Activated T-helper 2 cell treated with anti-CD3 and anti-CD28 coated beads, Interferon-gamma antibody, Interleukin-2, Interleukin-4, amounts not matched to agents 10 μg/mL and 5 μg/mL and 100 μg/mL, durations not matched to agents 14 hours and 24 hours and 36 hours (primary cell): Measurements from ENCODE around the gene ECSIT. TPM values are rescaled to one million over a fixed set of nuclear protein-coding genes. Genes with fewer than 3 reads are reported as not detected.
"Not testable (repeated sequence)": the region's sequence is repeated elsewhere in the genome, so short reads cannot be mapped to it uniquely, and the experiment has no call there.

Experiments
- DNase-seq: peaks from one replicate; pipeline ENCODE4 v3.0.0; 2021; ENCODE audit warnings: low spot score
- H3K27ac Mint-ChIP-seq: one replicate; pipeline ENCODE4 v1.8.0; 2021; ENCODE audit warnings: mixed read lengths
- H3K27me3 Mint-ChIP-seq: one replicate; pipeline ENCODE4 v1.8.0; 2021; ENCODE audit warnings: low read depth, mixed read lengths
- H3K36me3 Mint-ChIP-seq: one replicate; pipeline ENCODE4 v1.8.0; 2021; ENCODE audit warnings: low read depth, mixed read lengths
- H3K4me1 Mint-ChIP-seq: one replicate; pipeline ENCODE4 v1.8.0; 2021; ENCODE audit warnings: low read depth, mixed read lengths
- H3K4me3 Mint-ChIP-seq: one replicate; pipeline ENCODE4 v1.8.0; 2021; ENCODE audit warnings: low read depth, mild to moderate bottlenecking, moderate library complexity, mixed read lengths
- H3K9me3 Mint-ChIP-seq: one replicate; pipeline ENCODE4 v1.8.0; 2021; ENCODE audit warnings: mixed read lengths
- intact Hi-C: fragments of 100-400 bp; cut with micrococcal nuclease; formaldehyde crosslinking; loops from one replicate; pipeline ENCODE4 v1.15.1; 2023
- total RNA-seq: library from RNA; stranded (reverse); gene quantifications from 2 replicates; pipeline ENCODE4 v1.2.3, GENCODE V29; 2022

The ECSIT gene
- total RNA-seq, 1 donor from 2014 or later = 42.7 TPM

GRCh38 chr19:11485245-11485837 lies 43.6 kb downstream of the ECSIT start:
- no peak for DNase-seq
- no peaks in the 10 kb centered on the region for H3K9me3 Mint-ChIP-seq
- intact Hi-C loops = no loop called here
- H3K4me3 Mint-ChIP-seq = no peak overlapping the region
- H3K27me3 Mint-ChIP-seq = peaks cover 11% of the 10 kb centered on the region
- H3K4me1 Mint-ChIP-seq = peaks cover 14% of the 10 kb centered on the region
- no peak overlapping the region for H3K27ac Mint-ChIP-seq
- peaks cover 10% of the 10 kb centered on the region for H3K36me3 Mint-ChIP-seq

GRCh38 chr19:11483366-11484111 lies 45.4 kb downstream of the ECSIT start:
- H3K27ac Mint-ChIP-seq = peak overlapping the region; percentile 79
- intact Hi-C loops = loop anchor here (5.0 kb wide), 1 partner anchor 61 kb away; no protein-coding TSS in a partner anchor
- H3K27me3 Mint-ChIP-seq = peaks cover 18% of the 10 kb centered on the region
- H3K4me3 Mint-ChIP-seq = peak overlapping the region; percentile 81
- H3K36me3 Mint-ChIP-seq = peaks cover 4% of the 10 kb centered on the region
- H3K4me1 Mint-ChIP-seq = peaks cover 17% of the 10 kb centered on the region
- DNase-seq = no peak
- H3K9me3 Mint-ChIP-seq = no peaks in the 10 kb centered on the region

- H3K4me1 Mint-ChIP-seq = peaks cover 17% of the 10 kb centered on the region
- H3K4me3 Mint-ChIP-seq = peak overlapping the region; percentile 81
- intact Hi-C loops = loop anchor here (1.0 to 5.0 kb wide), 4 partner anchors 23 to 101 kb away; partner anchors contain the start of genes ODAD3, PRKCSH and ZNF653
- peaks cover 4% of the 10 kb centered on the region for H3K36me3 Mint-ChIP-seq
- H3K27ac Mint-ChIP-seq = peak overlapping the region; percentile 85
- no peaks in the 10 kb centered on the region for H3K9me3 Mint-ChIP-seq
- DNase-seq = peak; percentile 84
- peaks cover 28% of the 10 kb centered on the region for H3K27me3 Mint-ChIP-seq
These were observed 46.4 kb downstream of the ECSIT start for GRCh38 chr19:11482384-11483050.

- peak; percentile 76 for DNase-seq
- peak overlapping the region; percentile 81 for H3K4me3 Mint-ChIP-seq
- H3K27ac Mint-ChIP-seq = peak overlapping the region; percentile 85
- peaks cover 4% of the 10 kb centered on the region for H3K36me3 Mint-ChIP-seq
- peaks cover 35% of the 10 kb centered on the region for H3K27me3 Mint-ChIP-seq
- intact Hi-C loops = loop anchor here (1.0 to 5.0 kb wide), 4 partner anchors 24 to 100 kb away; partner anchors contain the start of genes ODAD3, PRKCSH and ZNF653
- H3K9me3 Mint-ChIP-seq = no peaks in the 10 kb centered on the region
- H3K4me1 Mint-ChIP-seq = peaks cover 17% of the 10 kb centered on the region
These were observed 47.2 kb downstream of the ECSIT start for GRCh38 chr19:11481534-11482383.

- peaks cover 17% of the 10 kb centered on the region for H3K4me1 Mint-ChIP-seq
- H3K27me3 Mint-ChIP-seq = peaks cover 39% of the 10 kb centered on the region
- H3K36me3 Mint-ChIP-seq = peaks cover 4% of the 10 kb centered on the region
- H3K9me3 Mint-ChIP-seq = no peaks in the 10 kb centered on the region
- intact Hi-C loops = loop anchor here (5.0 kb wide), 1 partner anchor 59 kb away; no protein-coding TSS in a partner anchor
- DNase-seq = no peak
- no peak within 1 kb of the TSS for H3K27ac Mint-ChIP-seq
- peak within 1 kb of the TSS; percentile 81 for H3K4me3 Mint-ChIP-seq
These were observed 48.0 kb downstream of the ECSIT start, which contains the start of gene ELAVL3 for GRCh38 chr19:11480715-11481533. TSS of gene ELAVL3 (minus strand) at chr19:11481046. CDS start at chr19:11480608, 438 bp downstream.

- Mint-ChIP-seq H3K27ac (no peak overlapping the region), H3K36me3 (peaks cover 4% of the 10 kb centered on the region), H3K4me3 (no peak overlapping the region), H3K27me3 (peaks cover 39% of the 10 kb centered on the region), H3K9me3 (no peaks in the 10 kb centered on the region), H3K4me1 (peaks cover 17% of the 10 kb centered on the region)
- no peak for DNase-seq
- intact Hi-C loops = loop anchor here (5.0 kb wide), 1 partner anchor 58 kb away; no protein-coding TSS in a partner anchor
These were observed 48.8 kb downstream of the ECSIT start for GRCh38 chr19:11479898-11480714.

- Mint-ChIP-seq H3K4me3 (peak overlapping the region; percentile 33), H3K9me3 (no peaks in the 10 kb centered on the region), H3K27me3 (peaks cover 39% of the 10 kb centered on the region), H3K4me1 (peaks cover 17% of the 10 kb centered on the region), H3K27ac (no peak overlapping the region), H3K36me3 (peaks cover 4% of the 10 kb centered on the region)
- intact Hi-C loops = no loop called here
- DNase-seq = peak; percentile 22
These were observed 49.6 kb downstream of the ECSIT start for GRCh38 chr19:11479090-11479897.

- intact Hi-C loops = no loop called here
- H3K27ac Mint-ChIP-seq = no peak overlapping the region
- H3K4me3 Mint-ChIP-seq = no peak overlapping the region
- H3K27me3 Mint-ChIP-seq = peaks cover 43% of the 10 kb centered on the region
- H3K36me3 Mint-ChIP-seq = peaks cover 4% of the 10 kb centered on the region
- peaks cover 17% of the 10 kb centered on the region for H3K4me1 Mint-ChIP-seq
- no peak for DNase-seq
- no peaks in the 10 kb centered on the region for H3K9me3 Mint-ChIP-seq
These were observed 50.5 kb downstream of the ECSIT start for GRCh38 chr19:11478167-11479089.

- DNase-seq = no peak
- intact Hi-C loops = no loop called here
- H3K27ac Mint-ChIP-seq = no peak overlapping the region
- no peaks in the 10 kb centered on the region for H3K9me3 Mint-ChIP-seq
- H3K4me1 Mint-ChIP-seq = peaks cover 3% of the 10 kb centered on the region
- no peaks in the 10 kb centered on the region for H3K36me3 Mint-ChIP-seq
- peaks cover 35% of the 10 kb centered on the region for H3K27me3 Mint-ChIP-seq
- H3K4me3 Mint-ChIP-seq = no peak overlapping the region
These were observed 53.1 kb downstream of the ECSIT start for GRCh38 chr19:11475861-11476260.

- H3K27ac Mint-ChIP-seq, H3K4me3 Mint-ChIP-seq, H3K4me1 Mint-ChIP-seq, intact Hi-C loops, DNase-seq, H3K36me3 Mint-ChIP-seq, H3K9me3 Mint-ChIP-seq: not testable (repeated sequence)
- H3K27me3 Mint-ChIP-seq = peaks cover 35% of the 10 kb centered on the region
These were observed 53.6 kb downstream of the ECSIT start for GRCh38 chr19:11475343-11475742.
